Neuronal stem cell (in vitro differentiated cells): ENCODE measurements around the gene SLC39A11.

Experiments
- DNase-seq: peaks from one replicate; pipeline ENCODE4 v3.0.0-alpha.2; 2013; ENCODE audit warnings: low spot score
- H2AFZ ChIP-seq: one replicate; pipeline ENCODE4 v1.6.1; 2013; ENCODE audit warnings: mild to moderate bottlenecking, low read length, inconsistent platforms
- H2AK5ac ChIP-seq: 2 replicates; pipeline ENCODE4 v1.6.1; 2013; ENCODE audit warnings: low read depth, mild to moderate bottlenecking, inconsistent platforms, low read length, moderate library complexity, mixed read lengths
- H2BK120ac ChIP-seq: 2 replicates; pipeline ENCODE4 v1.6.1; 2013; ENCODE audit warnings: low read depth, mild to moderate bottlenecking, inconsistent platforms, low read length, moderate library complexity, mixed read lengths
- H2BK12ac ChIP-seq: one replicate; pipeline ENCODE4 v1.6.1; 2013; ENCODE audit warnings: low read length, inconsistent platforms
- H2BK15ac ChIP-seq: 2 replicates; pipeline ENCODE4 v1.6.1; 2013; ENCODE audit warnings: mild to moderate bottlenecking, low read length, inconsistent platforms, mixed read lengths
- H2BK5ac ChIP-seq: one replicate; pipeline ENCODE4 v1.6.1; 2013; ENCODE audit warnings: inconsistent platforms, mild to moderate bottlenecking, low read length, moderate library complexity
- H3K14ac ChIP-seq: one replicate; pipeline ENCODE4 v1.6.1; 2013; ENCODE audit warnings: low read length, inconsistent platforms
- H3K18ac ChIP-seq: 2 replicates; pipeline ENCODE4 v1.6.1; 2013; ENCODE audit warnings: low read length, inconsistent platforms
- H3K23ac ChIP-seq: 2 replicates; pipeline ENCODE4 v1.6.1; 2013; ENCODE audit warnings: low read depth, mild to moderate bottlenecking, mixed read lengths, low read length, inconsistent platforms; ENCODE audit not compliant: poor library complexity
- H3K27ac ChIP-seq: replicated peaks from 3 replicates; pipeline ENCODE4 v1.5.1; 2013; ENCODE audit warnings: low read length, inconsistent platforms
- H3K27me3 ChIP-seq, 3 experiments: 2 replicates each; pipeline ENCODE4 v1.6.1; 2013; ENCODE audit warnings: low read length in 3 of 3, mild to moderate bottlenecking in 2 of 3, inconsistent platforms in 1 of 3, low read depth in 1 of 3, mixed read lengths in 1 of 3, moderate library complexity in 1 of 3; ENCODE audit not compliant: control insufficient read depth in 3 of 3, insufficient read depth in 3 of 3
- H3K36me3 ChIP-seq, 2 donors: replicated peaks in 1 of 2; 2 replicates each; pipeline ENCODE4 v1.6.1; 2013; ENCODE audit warnings: low read length in 2 of 2; ENCODE audit not compliant: control insufficient read depth in 2 of 2, insufficient read depth in 2 of 2
- H3K4ac ChIP-seq: 2 replicates; pipeline ENCODE4 v1.6.1; 2013; ENCODE audit warnings: inconsistent platforms, mild to moderate bottlenecking, low read length, moderate library complexity
- H3K4me1 ChIP-seq, 2 donors: 1 replicate in 1 of 2; 2 replicates in 1 of 2; pipeline ENCODE4 v1.6.1; 2013; ENCODE audit warnings: low read length in 2 of 2, low read depth in 1 of 2; ENCODE audit not compliant: control insufficient read depth in 2 of 2, insufficient read depth in 1 of 2
- H3K4me2 ChIP-seq: one replicate; pipeline ENCODE4 v1.6.1; 2013; ENCODE audit warnings: mild to moderate bottlenecking, low read length, inconsistent platforms; ENCODE audit not compliant: insufficient read depth, poor library complexity, severe bottlenecking
- H3K4me3 ChIP-seq, 2 donors: 2 replicates each; pipeline ENCODE4 v1.5.1; 2013; ENCODE audit warnings: low read length in 2 of 2, mild to moderate bottlenecking in 2 of 2, inconsistent platforms in 1 of 2, moderate library complexity in 1 of 2
- H3K79me1 ChIP-seq: one replicate; pipeline ENCODE4 v1.6.1; 2013; ENCODE audit warnings: low read depth, mild to moderate bottlenecking, inconsistent platforms, low read length, moderate library complexity
- H3K9ac ChIP-seq: one replicate; pipeline ENCODE4 v1.6.1; 2013; ENCODE audit warnings: mild to moderate bottlenecking, low read depth, low read length, inconsistent platforms; ENCODE audit not compliant: poor library complexity
- H3K9me3 ChIP-seq, 2 donors: replicated peaks in 1 of 2; 2 replicates each; pipeline versions ENCODE3 to v1.6.1; 2013; ENCODE audit warnings: low read length in 2 of 2, mild to moderate bottlenecking in 2 of 2, inconsistent platforms in 1 of 2, low read depth in 1 of 2, mixed read lengths in 1 of 2, moderate library complexity in 1 of 2; ENCODE audit not compliant: control insufficient read depth in 2 of 2, insufficient read depth in 1 of 2
- H4K8ac ChIP-seq: one replicate; pipeline ENCODE4 v1.6.1; 2013; ENCODE audit warnings: low read depth, mild to moderate bottlenecking, inconsistent platforms, low read length, moderate library complexity
- H4K91ac ChIP-seq: one replicate; pipeline ENCODE4 v1.6.1; 2013; ENCODE audit warnings: low read length, low read depth, mild to moderate bottlenecking, inconsistent platforms; ENCODE audit not compliant: poor library complexity
- WGBS, 2 donors: extraction: QIAGEN DNeasy Blood & Tissue Kit; methylation state at CpG; one replicate each; pipeline ENCODE4 v1.1.7; 2013; ENCODE audit warnings: missing lambda C conversion rate in 2 of 2, mixed read lengths in 1 of 2; ENCODE audit not compliant: insufficient read length in 2 of 2, insufficient replicate concordance in 1 of 2; ENCODE audit errors: extremely low coverage in 2 of 2; 5-methylcytosine and 5-hydroxymethylcytosine counted together

Gene SLC39A11

DNA sequence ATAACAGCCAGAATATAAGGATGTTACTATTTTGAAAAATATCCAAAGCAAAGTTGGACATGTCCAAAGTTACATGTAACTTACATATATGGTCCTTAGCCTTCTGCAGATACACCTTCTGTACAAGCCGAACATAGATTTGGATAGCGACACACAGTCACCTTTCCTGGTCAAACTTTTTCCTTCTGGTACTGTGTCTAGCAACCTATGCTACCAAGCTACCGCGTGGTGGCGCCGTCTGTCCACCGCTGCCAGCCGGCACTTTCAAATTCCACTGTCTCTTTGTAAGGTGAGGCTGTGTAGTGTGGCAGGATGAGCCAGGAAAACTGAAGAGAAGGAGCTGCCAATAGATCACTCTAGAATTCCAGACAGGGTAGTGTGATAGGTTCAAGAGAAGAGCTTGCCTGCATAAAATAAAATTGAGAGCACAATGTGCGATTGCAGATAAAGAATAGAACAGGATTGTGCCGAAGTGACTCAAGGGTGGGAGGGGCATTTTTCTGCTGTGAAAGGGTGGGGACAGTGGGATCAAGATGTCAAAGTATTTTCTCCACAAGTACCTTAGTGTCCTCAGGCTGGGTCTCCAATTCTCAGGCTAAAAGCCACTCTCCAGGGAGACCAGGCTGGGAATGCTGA, 366.9 kb downstream of the SLC39A11 start:
- Histone ChIP-seq H3K36me3 (no peaks in the 10 kb centered on the region), H2BK120ac (peak overlapping the region; percentile 25), H3K9me3 (no peaks in the 10 kb centered on the region), H3K4me3 (no peak overlapping the region), H3K4ac (no peak overlapping the region), H3K79me1 (no peaks in the 10 kb centered on the region), H2BK12ac (peak overlapping the region; percentile 31), H3K4me1 (peaks cover 2 to 7% of the 10 kb centered on the region in 2 donors), H2BK15ac (no peak overlapping the region), H3K23ac (no peak overlapping the region), H3K14ac (no peak overlapping the region), H2AFZ (peak overlapping the region; percentile 40), H4K91ac (no peak overlapping the region), H4K8ac (no peak overlapping the region), H3K18ac (peak overlapping the region; percentile 57), H3K9ac (no peak overlapping the region), H3K27me3 (no peaks in the 10 kb centered on the region), H3K27ac (no peak overlapping the region), H2AK5ac (peak overlapping the region; percentile 5), H2BK5ac (no peak overlapping the region), H3K4me2 (no peak overlapping the region)
- DNase-seq: peak; percentile 65
- WGBS, 2 donors: no CpG with 5 or more reads among the region's 10 CpGs

DNA sequence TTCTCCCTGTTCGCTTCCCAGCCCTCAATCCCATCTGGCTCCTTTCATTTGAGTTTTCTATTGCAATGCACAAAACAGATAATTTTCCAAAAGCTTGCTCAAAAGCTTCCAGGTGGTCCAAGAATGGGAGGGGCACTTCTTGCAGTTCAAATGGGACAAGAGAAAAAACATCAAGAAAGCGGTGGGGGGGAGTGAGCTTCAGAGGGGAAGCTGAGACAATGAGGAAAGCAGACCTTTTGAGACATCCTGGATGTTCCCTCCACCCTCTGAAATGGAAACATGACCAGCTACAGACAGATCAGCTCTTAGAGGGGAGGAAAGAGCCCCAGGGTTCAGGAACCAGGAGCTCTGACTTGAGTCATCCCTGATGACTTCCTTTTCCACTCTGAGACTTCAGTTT, 368.2 kb downstream of the SLC39A11 start:
- no peak overlapping the region for H4K8ac ChIP-seq
- no peak overlapping the region for H3K4me2 ChIP-seq
- H2BK12ac ChIP-seq: no peak overlapping the region
- no peak overlapping the region for H3K9ac ChIP-seq
- no peak overlapping the region for H3K27ac ChIP-seq
- no peak overlapping the region for H3K4me3 ChIP-seq
- H2AFZ ChIP-seq: no peak overlapping the region
- WGBS, 2 donors: no CpG with 5 or more reads among the region's 2 CpGs
- H3K14ac ChIP-seq: no peak overlapping the region
- no peak overlapping the region for H4K91ac ChIP-seq
- H2BK5ac ChIP-seq: no peak overlapping the region
- no peak overlapping the region for H3K18ac ChIP-seq
- H3K4me1 ChIP-seq: peaks cover 10 to 14% of the 10 kb centered on the region in 2 donors
- H2BK120ac ChIP-seq: no peak overlapping the region
- no peaks in the 10 kb centered on the region for H3K27me3 ChIP-seq
- H2AK5ac ChIP-seq: no peak overlapping the region
- H3K4ac ChIP-seq: no peak overlapping the region
- no peak overlapping the region for H2BK15ac ChIP-seq
- no peaks in the 10 kb centered on the region for H3K36me3 ChIP-seq
- no peak overlapping the region for H3K23ac ChIP-seq
- no peak for DNase-seq
- no peaks in the 10 kb centered on the region for H3K9me3 ChIP-seq
- no peaks in the 10 kb centered on the region for H3K79me1 ChIP-seq

GRCh38 chr17:72723711-72724110, 368.8 kb downstream of the SLC39A11 start:
- no peaks in the 10 kb centered on the region for H3K36me3 ChIP-seq
- H4K91ac ChIP-seq: no peak overlapping the region
- H3K4me2 ChIP-seq: no peak overlapping the region
- H3K4me1 ChIP-seq: peaks cover 12 to 16% of the 10 kb centered on the region in 2 donors
- H2BK5ac ChIP-seq: no peak overlapping the region
- no peak overlapping the region for H3K14ac ChIP-seq
- H3K27me3 ChIP-seq: no peaks in the 10 kb centered on the region
- no peaks in the 10 kb centered on the region for H3K9me3 ChIP-seq
- no peak overlapping the region for H2BK120ac ChIP-seq
- no peak overlapping the region for H3K18ac ChIP-seq
- H3K4me3 ChIP-seq: no peak overlapping the region
- no peak overlapping the region for H3K27ac ChIP-seq
- H2AFZ ChIP-seq: no peak overlapping the region
- H3K9ac ChIP-seq: no peak overlapping the region
- no CpG with 5 or more reads among the region's 7 CpGs for WGBS, 2 donors
- no peak overlapping the region for H4K8ac ChIP-seq
- DNase-seq: no peak
- no peaks in the 10 kb centered on the region for H3K79me1 ChIP-seq
- H3K23ac ChIP-seq: no peak overlapping the region
- H2AK5ac ChIP-seq: no peak overlapping the region
- H2BK15ac ChIP-seq: no peak overlapping the region
- H2BK12ac ChIP-seq: no peak overlapping the region
- H3K4ac ChIP-seq: no peak overlapping the region

DNA sequence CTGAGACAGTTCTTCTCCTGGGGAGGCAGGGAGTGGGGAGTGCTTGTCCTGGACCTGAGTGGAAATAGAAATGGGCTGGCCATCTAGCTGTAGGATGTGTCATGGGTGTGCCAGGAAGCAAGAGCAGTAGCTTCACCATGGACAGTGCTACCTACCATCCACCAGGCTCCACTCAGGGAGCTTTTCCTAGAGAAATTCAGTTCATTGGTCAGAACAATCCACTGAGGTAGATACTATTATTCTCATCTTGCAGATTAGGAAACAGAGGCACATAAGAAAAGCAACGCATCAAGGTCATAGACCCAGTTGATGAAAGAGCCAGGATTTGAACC, 372.0 kb downstream of the SLC39A11 start:
- Histone ChIP-seq H2AFZ (no peak overlapping the region), H4K91ac (no peak overlapping the region), H3K27ac (no peak overlapping the region), H3K36me3 (no peaks in the 10 kb centered on the region), H3K4me3 (no peak overlapping the region), H3K79me1 (no peaks in the 10 kb centered on the region), H3K9ac (no peak overlapping the region), H2BK12ac (no peak overlapping the region), H2BK15ac (no peak overlapping the region), H3K18ac (no peak overlapping the region), H3K4me1 (peaks cover 10 to 13% of the 10 kb centered on the region in 2 donors), H4K8ac (no peak overlapping the region), H2AK5ac (peak overlapping the region; percentile 12), H2BK120ac (no peak overlapping the region), H3K9me3 (no peaks in the 10 kb centered on the region), H3K27me3 (no peaks in the 10 kb centered on the region), H3K4me2 (no peak overlapping the region), H3K23ac (no peak overlapping the region), H2BK5ac (peak overlapping the region; percentile 8), H3K14ac (no peak overlapping the region), H3K4ac (no peak overlapping the region)
- DNase-seq: no peak
- WGBS, 2 donors: no CpG with 5 or more reads among the region's 1 CpG
